ENCODE results near the gene SUSD2. TPM values are rescaled to one million over a fixed set of nuclear protein-coding genes. Genes with fewer than 3 reads are reported as not detected.
A peak's percentile ranks its signal among the peaks of the same experiment; 100 is the strongest.
"Not testable (repeated sequence)": the region's sequence is repeated elsewhere in the genome, so short reads cannot be mapped to it uniquely, and the experiment has no call there.

SUSD2 gene
- total RNA-seq, 1 donor from 2014 or later = 4.5 TPM

- Mint-ChIP-seq H3K9me3 (ENCODE audit: unreplicated experiment) (no peaks in the 10 kb centered on the region), H3K27ac (ENCODE audit: unreplicated experiment) (peak overlapping the region; percentile 97), H3K4me1 (ENCODE audit: unreplicated experiment) (peaks cover 49% of the 10 kb centered on the region), H3K36me3 (ENCODE audit: unreplicated experiment) (no peaks in the 10 kb centered on the region), H3K4me3 (ENCODE audit: unreplicated experiment) (peak overlapping the region; percentile 23), H3K27me3 (ENCODE audit: unreplicated experiment) (no peaks in the 10 kb centered on the region)
- TF ChIP-seq, protein P1, sequence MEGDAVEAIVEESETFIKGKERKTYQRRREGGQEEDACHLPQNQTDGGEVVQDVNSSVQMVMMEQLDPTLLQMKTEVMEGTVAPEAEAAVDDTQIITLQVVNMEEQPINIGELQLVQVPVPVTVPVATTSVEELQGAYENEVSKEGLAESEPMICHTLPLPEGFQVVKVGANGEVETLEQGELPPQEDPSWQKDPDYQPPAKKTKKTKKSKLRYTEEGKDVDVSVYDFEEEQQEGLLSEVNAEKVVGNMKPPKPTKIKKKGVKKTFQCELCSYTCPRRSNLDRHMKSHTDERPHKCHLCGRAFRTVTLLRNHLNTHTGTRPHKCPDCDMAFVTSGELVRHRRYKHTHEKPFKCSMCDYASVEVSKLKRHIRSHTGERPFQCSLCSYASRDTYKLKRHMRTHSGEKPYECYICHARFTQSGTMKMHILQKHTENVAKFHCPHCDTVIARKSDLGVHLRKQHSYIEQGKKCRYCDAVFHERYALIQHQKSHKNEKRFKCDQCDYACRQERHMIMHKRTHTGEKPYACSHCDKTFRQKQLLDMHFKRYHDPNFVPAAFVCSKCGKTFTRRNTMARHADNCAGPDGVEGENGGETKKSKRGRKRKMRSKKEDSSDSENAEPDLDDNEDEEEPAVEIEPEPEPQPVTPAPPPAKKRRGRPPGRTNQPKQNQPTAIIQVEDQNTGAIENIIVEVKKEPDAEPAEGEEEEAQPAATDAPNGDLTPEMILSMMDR (IDR thresholded peaks at IDR 0.05) = no peak
- DNase-seq (ENCODE audit: extremely low spot score, unreplicated experiment) = no peak
Measured at GRCh38 chr22:24207264-24208011, 26.2 kb downstream of the SUSD2 start.

GRCh38 chr22:24208012-24208749 lies 26.9 kb downstream of the SUSD2 start:
- Mint-ChIP-seq H3K9me3 (ENCODE audit: unreplicated experiment) (no peaks in the 10 kb centered on the region), H3K36me3 (ENCODE audit: unreplicated experiment) (no peaks in the 10 kb centered on the region), H3K27ac (ENCODE audit: unreplicated experiment) (peak overlapping the region; percentile 97), H3K27me3 (ENCODE audit: unreplicated experiment) (no peaks in the 10 kb centered on the region), H3K4me3 (ENCODE audit: unreplicated experiment) (peak overlapping the region; percentile 23), H3K4me1 (ENCODE audit: unreplicated experiment) (peaks cover 45% of the 10 kb centered on the region)
- no peak for DNase-seq (ENCODE audit: extremely low spot score, unreplicated experiment)
- TF ChIP-seq, protein P1 (IDR thresholded peaks at IDR 0.05) = no peak

DNA sequence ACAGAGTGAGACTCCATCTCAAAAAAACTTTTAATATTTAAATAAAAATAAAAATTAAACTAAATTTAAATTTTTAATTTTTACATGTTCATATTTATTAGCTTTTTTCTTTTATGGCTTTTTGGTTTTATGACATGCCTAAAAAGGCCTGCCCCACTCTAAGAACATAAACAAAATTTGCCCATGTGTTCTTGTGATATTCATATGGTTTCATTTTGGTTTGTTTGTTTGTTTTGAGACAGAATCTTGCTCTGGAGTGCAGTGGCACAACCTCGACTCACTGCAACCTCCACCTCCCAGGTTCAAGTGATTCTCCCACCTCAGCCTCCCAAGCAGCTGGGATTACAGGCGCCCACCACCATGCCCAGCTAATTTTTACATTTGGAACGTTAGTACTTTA lies 27.7 kb downstream of the SUSD2 start:
- peaks cover 45% of the 10 kb centered on the region for H3K4me1 Mint-ChIP-seq (ENCODE audit: unreplicated experiment)
- TF ChIP-seq, protein P1 (IDR thresholded peaks at IDR 0.05) = no peak
- no peak for DNase-seq (ENCODE audit: extremely low spot score, unreplicated experiment)

DNA sequence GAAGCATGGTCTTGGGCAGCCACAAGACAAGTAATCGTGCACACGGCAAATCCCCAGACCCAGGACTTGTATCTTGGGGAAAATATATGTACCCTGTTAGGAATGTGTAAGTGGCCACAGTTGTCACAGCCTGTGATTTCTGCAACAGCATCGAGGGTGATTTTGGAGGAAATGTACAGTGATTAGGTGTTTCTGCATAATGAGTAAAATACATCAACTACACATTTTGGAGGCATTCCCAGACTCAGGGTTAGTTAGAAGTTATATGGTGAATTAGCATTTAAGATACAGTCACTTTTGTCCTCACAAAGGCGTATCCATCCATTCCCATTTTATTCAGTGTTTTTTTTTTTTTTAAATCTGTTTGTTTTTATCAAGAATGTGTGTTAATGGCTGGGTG lies 28.4 kb downstream of the SUSD2 start:
- TF ChIP-seq, protein P1 (IDR thresholded peaks at IDR 0.05) = no peak
- Mint-ChIP-seq H3K9me3 (ENCODE audit: unreplicated experiment) (no peaks in the 10 kb centered on the region), H3K4me3 (ENCODE audit: unreplicated experiment) (no peak overlapping the region), H3K27me3 (ENCODE audit: unreplicated experiment) (no peaks in the 10 kb centered on the region), H3K4me1 (ENCODE audit: unreplicated experiment) (peaks cover 52% of the 10 kb centered on the region), H3K27ac (ENCODE audit: unreplicated experiment) (peak overlapping the region; percentile 80), H3K36me3 (ENCODE audit: unreplicated experiment) (no peaks in the 10 kb centered on the region)
- no peak for DNase-seq (ENCODE audit: extremely low spot score, unreplicated experiment)

More for the DNA sequence above, 27.7 kb downstream of the SUSD2 start:
- H3K36me3 Mint-ChIP-seq (ENCODE audit: unreplicated experiment) = no peaks in the 10 kb centered on the region
- H3K9me3 Mint-ChIP-seq (ENCODE audit: unreplicated experiment) = no peaks in the 10 kb centered on the region
- H3K27ac Mint-ChIP-seq (ENCODE audit: unreplicated experiment) = peak overlapping the region; percentile 80
- H3K4me3 Mint-ChIP-seq (ENCODE audit: unreplicated experiment) = no peak overlapping the region
- H3K27me3 Mint-ChIP-seq (ENCODE audit: unreplicated experiment) = no peaks in the 10 kb centered on the region

DNA sequence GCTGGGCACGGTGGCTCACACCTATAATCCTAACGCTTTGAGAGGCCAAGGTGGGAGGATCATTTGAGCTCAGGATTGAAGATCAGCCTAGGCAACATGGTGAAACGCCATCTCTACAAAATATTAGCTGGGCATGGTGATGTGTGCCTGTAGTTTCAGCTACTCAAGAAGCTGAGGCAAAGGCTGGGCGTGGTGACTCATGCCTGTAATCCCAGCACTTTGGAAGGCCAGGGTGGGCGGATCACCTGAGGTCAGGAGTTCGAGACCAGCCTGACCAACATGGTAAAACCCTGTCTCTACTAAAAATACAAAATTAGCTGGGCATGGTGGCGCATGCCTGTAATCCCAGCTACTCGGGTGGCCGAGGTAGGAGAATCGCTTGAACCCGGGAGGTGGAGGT lies 29.1 kb downstream of the SUSD2 start:
- not testable (repeated sequence) for H3K27ac Mint-ChIP-seq (ENCODE audit: unreplicated experiment); H3K4me3 Mint-ChIP-seq (ENCODE audit: unreplicated experiment); DNase-seq (ENCODE audit: extremely low spot score, unreplicated experiment); H3K9me3 Mint-ChIP-seq (ENCODE audit: unreplicated experiment); H3K36me3 Mint-ChIP-seq (ENCODE audit: unreplicated experiment); H3K27me3 Mint-ChIP-seq (ENCODE audit: unreplicated experiment)
- peaks cover 47% of the 10 kb centered on the region for H3K4me1 Mint-ChIP-seq (ENCODE audit: unreplicated experiment)

DNA sequence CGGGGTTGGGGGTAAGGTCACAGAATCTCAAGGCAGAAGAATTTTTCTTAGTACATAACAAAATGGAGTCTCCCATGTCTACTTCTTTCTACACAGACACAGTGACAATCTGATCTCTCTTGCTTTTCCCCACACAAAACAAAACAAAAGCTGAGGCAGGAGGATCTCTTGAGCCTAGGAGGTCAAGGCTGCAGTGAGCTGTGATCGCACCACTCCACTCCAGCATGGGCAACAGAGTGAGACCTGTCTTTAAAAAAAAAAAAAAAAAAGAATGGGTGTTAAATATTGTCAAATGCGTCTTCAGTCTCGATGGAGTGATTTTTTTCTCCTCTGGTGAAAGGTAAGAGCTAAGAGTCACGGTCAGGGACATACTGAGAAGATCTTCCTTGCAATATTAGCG lies 30.4 kb downstream of the SUSD2 start:
- H3K4me1 Mint-ChIP-seq (ENCODE audit: unreplicated experiment) = peaks cover 38% of the 10 kb centered on the region
- not testable (repeated sequence) for H3K27me3 Mint-ChIP-seq (ENCODE audit: unreplicated experiment); H3K4me3 Mint-ChIP-seq (ENCODE audit: unreplicated experiment); H3K36me3 Mint-ChIP-seq (ENCODE audit: unreplicated experiment); DNase-seq (ENCODE audit: extremely low spot score, unreplicated experiment); H3K27ac Mint-ChIP-seq (ENCODE audit: unreplicated experiment); H3K9me3 Mint-ChIP-seq (ENCODE audit: unreplicated experiment)

DNA sequence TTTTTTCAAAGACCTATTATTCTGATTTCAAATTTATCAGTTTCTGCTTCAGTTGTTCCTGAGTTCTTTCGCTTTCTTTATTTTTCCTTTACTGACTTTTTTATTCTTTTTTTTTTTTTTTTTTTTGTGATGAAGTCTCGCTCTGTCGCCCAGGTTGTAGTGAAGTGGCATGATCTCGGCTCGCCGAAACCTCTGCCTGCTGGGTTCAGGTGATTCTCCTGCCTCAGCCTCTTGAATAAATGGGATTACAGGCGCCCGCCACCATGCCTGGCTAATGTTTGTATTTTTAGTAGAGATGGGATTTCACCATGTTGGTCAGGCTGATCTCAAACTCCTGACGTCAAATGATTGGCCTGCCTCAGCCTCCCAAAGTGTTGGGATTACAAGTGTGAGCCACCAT lies 31.8 kb downstream of the SUSD2 start:
- not testable (repeated sequence) for DNase-seq (ENCODE audit: extremely low spot score, unreplicated experiment); H3K27ac Mint-ChIP-seq (ENCODE audit: unreplicated experiment); H3K9me3 Mint-ChIP-seq (ENCODE audit: unreplicated experiment); H3K4me3 Mint-ChIP-seq (ENCODE audit: unreplicated experiment); H3K27me3 Mint-ChIP-seq (ENCODE audit: unreplicated experiment); H3K36me3 Mint-ChIP-seq (ENCODE audit: unreplicated experiment)
- H3K4me1 Mint-ChIP-seq (ENCODE audit: unreplicated experiment) = peaks cover 24% of the 10 kb centered on the region

All from osteocyte (in vitro differentiated cells).